T-helper 1 cell treated with Interleukin-12 subunit alpha and Interleukin-12 subunit beta and Interleukin-4 antibody, amounts not matched to agents 30 ng/mL and 1 ng/mL, for 36 hours (primary cell): ENCODE results near the gene TRABD2B. TPM values are rescaled to one million over a fixed set of nuclear protein-coding genes. Genes with fewer than 3 reads are reported as not detected.

ENCODE experiments used
- intact Hi-C: fragments of 100-400 bp; cut with micrococcal nuclease; formaldehyde crosslinking; loops from one replicate; pipeline ENCODE4 v1.15.1; 2024
- total RNA-seq: library from RNA; stranded (reverse); gene quantifications from 2 replicates; pipeline ENCODE4 v1.2.3, GENCODE V29; 2022

TRABD2B gene
- total RNA-seq, 1 donor from 2014 or later, result not detected

GRCh38 chr1:47781171-47781959 lies 215.8 kb downstream of the TRABD2B start:
- intact Hi-C loops, result no loop called here

GRCh38 chr1:47780469-47780995 lies 216.7 kb downstream of the TRABD2B start:
- intact Hi-C loops, result no loop called here

GRCh38 chr1:47779613-47780012 lies 217.6 kb downstream of the TRABD2B start:
- intact Hi-C loops, result no loop called here

DNA sequence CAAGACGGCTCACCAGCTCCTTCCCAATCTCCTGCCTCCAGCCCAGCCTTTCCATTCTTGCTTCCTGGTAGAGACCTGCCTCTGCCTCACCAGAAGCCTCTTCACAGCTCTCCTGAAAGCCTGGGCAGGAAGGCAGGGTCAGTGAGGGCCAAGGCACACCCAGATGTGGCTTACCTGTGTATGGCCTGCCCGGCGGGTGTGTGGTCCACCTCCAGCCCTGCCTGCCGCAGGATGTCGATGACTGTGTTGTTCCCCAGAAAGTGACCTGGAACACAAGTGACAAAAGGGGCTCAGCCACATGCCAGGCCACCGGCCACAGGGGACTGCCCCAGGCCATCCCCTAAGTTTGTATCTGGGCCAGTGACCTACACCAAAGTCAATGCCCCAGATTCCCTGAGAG lies 218.9 kb downstream of the TRABD2B start:
- intact Hi-C loops, result no loop called here

- intact Hi-C loops, result no loop called here
Observed at GRCh38 chr1:47777322-47777721, 219.9 kb downstream of the TRABD2B start.

DNA sequence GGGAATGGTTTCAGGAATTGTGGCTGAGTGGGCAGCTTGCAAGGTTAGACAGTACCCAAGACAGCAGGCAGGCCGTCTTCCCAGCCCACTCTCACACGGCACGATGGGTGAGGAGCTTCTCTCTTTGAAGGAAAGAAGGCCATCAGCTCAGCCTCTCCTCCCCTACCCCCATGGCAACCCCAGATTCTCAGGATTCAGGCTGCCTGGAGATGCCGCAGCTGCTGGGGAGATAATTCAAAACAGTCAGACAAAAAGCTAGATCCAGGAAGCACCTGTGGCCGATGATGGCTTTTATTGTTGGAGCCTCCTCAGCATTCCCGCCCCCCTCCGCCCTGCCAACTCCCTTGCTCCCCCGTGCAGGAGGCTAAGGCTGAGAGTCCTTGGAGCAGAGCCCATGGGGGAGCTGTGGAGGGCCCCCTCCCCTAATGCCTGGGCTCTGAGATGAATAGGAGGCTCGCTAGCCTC lies 220.5 kb downstream of the TRABD2B start:
- intact Hi-C loops, result no loop called here

GRCh38 chr1:47774986-47775834 lies 222.0 kb downstream of the TRABD2B start:
- intact Hi-C loops, result no loop called here

- intact Hi-C loops, result no loop called here
Observed at GRCh38 chr1:47772960-47773682, 224.1 kb downstream of the TRABD2B start.

GRCh38 chr1:47772281-47772680 lies 224.9 kb downstream of the TRABD2B start:
- intact Hi-C loops, result no loop called here

GRCh38 chr1:47771751-47772150 lies 225.4 kb downstream of the TRABD2B start:
- intact Hi-C loops, result no loop called here

DNA sequence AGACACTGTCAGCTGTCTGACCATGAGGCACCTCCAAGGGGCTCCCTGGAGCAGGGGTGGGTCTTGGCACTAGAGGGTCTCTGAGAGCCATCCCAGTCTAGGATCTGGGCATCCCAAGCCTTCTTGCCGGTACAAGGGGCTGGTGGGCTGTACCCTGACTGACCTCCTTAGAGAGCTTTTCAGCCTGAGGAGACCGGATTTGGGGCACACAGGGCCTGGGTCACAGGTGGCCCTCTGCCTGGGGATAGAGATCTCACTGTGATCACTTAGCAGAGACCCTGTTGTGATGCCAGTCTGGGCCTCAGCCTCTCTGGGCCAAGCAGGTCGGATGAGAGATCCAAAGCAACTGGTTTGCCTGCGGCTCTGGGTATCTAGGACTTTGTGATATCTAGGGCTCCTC lies 227.2 kb downstream of the TRABD2B start:
- intact Hi-C loops, result no loop called here

GRCh38 chr1:47769295-47769694 lies 227.9 kb downstream of the TRABD2B start:
- intact Hi-C loops, result no loop called here

DNA sequence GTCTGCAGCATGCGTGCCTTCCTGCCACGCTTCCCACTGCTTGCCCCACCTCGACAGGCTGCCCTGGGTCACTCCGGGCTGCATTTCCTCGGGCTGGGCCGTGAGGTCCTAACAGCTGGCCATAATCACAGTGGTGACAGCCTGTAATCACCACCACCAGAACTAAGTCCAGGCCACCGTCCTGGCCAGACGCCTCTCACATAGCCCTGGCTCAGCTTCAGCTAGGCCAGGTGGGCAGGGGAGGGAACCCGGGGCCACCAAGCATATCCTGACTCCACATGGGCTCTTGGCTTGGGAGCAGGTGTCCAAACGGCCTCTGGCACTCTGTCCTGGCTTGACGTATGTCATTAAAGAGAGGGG lies 229.5 kb downstream of the TRABD2B start:
- intact Hi-C loops, result no loop called here

- intact Hi-C loops, result no loop called here
Observed at GRCh38 chr1:47766832-47767740, 230.1 kb downstream of the TRABD2B start.

- intact Hi-C loops, result no loop called here
Observed at GRCh38 chr1:47765742-47766485, 231.3 kb downstream of the TRABD2B start.

DNA sequence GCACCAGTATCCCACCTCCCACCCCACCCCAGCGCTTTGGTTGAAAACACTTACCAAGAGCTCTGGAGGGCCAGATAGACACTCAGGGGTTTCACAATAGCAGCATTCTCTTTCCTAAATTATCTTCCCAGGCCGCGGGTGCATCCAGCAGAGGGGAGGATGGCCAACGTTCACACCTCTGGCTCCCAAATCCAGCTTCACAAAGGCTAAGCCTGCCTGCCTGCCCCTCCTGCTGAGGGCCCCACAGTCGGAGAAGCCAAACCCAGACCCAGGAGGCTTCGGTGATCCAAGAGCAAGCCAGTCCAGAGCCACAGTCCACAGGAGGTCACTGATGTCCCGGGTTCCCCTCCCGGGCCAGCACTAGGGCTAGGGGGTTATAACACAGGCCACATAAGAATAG lies 231.9 kb downstream of the TRABD2B start:
- intact Hi-C loops, result no loop called here

GRCh38 chr1:47764461-47765046 lies 232.6 kb downstream of the TRABD2B start:
- intact Hi-C loops, result no loop called here

DNA sequence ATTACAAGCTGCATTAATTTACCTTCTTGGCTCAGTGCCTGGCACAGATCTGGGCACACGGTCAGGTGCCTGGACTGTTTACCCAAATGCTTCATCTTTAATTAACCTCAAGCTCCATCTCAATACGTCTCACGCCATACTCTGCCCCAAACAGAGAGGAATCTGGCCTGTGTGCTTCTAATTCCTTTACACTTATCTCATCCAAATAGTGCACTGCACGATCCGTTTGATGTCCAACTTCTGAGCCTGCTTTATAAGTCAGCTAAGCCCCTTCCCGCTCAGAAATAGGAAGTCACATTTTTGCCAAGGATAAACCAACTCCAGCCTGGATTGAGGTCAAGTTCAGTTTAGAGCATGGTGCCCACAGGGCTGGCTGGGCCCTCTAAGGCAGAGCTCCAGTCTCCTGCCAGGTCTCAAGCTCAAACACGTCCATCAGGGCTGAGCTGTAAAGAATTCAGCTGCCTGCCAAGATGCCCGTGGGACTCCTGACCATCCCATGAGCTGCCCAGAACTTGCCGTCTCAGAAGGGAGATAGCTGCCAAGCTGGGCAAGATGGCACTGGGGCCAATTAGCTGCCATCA lies 233.5 kb downstream of the TRABD2B start:
- intact Hi-C loops, result no loop called here

GRCh38 chr1:47761974-47762373 lies 235.2 kb downstream of the TRABD2B start:
- intact Hi-C loops, result no loop called here
